ENCODE results near the gene ANXA6.
"Not testable (repeated sequence)": the region's sequence is repeated elsewhere in the genome, so short reads cannot be mapped to it uniquely, and the experiment has no call there.

ANXA6 gene

GRCh38 chr5:151157426-151158286, at the start of gene ANXA6:
TSS of gene ANXA6 (minus strand) at chr5:151157779. CDS start at chr5:151147901, 9,878 bp downstream.
- DNase-seq = peak; percentile 8 to 46

GRCh38 chr5:151205411-151205810, 47.8 kb upstream of the ANXA6 start:
- DNase-seq = no peak

DNA sequence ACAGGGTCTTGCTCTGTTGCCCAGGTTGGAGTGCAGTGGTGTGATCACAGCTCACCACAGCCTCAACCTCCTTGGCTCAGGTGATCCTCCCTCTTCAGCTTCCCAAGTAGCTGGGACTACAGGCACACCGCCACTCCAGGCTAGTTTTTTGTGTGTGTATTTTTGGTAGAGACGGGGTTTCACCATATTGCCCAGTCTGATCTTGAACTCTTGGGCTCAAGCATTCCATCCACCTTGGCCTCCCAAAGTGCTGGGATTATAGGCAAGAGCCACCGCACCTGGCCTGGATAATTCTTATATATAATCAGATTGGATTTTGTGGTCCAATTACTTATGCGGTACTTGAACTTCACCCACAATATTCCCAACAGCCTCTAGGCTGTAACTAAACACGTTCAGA, 46.5 kb upstream of the ANXA6 start:
- DNase-seq = no peak

- DNase-seq = no peak
These were observed 45.0 kb upstream of the ANXA6 start for GRCh38 chr5:151202381-151203139.

DNA sequence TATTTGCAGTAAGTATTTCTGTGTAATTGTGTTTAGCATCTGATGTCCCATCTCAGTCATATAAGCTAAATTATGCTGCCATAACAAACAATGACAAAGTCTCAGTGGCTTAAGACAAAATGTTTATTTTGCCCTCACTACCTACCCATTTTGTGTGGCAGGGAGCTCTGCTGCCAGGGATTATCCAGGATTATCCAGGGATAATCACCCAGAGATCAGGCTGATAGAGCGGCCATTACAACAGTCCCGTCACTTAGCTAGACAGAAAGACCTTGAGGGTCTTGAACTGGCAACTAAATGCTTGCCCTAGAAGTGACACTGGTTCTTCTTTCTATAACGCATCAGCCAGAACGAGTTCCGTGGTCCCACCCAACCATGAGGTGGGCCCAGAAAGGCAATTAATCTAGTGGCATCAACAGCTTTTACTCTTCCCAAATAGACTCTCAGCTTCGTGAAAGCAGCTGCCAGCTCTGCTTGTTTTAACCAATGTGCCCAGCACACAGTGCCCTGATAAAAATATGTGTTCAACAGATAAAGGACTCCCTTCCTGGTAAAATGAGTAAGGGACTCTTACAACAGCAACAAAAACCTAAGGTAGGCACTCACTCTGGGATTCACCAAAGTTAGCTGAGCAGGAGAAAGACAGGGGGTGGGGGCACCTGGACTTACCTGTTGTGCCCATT, 43.5 kb upstream of the ANXA6 start:
- DNase-seq = no peak

DNA sequence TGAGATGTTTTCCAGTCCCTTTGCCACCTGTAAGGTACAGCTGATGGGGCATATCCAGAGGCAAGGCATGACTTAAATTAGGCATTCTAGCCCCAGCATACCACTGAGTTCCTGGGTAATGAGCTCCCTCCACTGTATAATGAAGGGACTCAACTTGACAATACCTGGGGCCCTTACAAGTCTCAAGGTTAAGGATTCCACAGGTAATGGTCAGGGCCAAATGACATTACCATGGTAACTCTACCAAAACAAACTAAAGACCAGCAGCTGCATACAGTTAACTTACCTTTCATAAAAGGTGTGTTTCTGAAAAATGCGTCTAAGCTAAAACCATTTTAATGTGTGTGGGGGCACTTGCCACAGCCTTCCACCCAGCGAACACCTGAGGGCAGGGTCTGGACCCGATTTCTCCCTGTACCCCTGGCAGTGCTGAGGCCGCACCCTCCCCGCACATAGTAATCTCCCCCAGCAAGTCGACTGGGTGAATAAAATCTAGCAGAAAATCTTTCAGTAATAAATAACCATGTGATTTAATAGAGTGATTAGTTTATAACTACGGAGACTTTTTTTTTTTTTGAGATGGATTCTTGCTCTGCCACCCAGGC, 42.1 kb upstream of the ANXA6 start:
- DNase-seq = no peak

DNA sequence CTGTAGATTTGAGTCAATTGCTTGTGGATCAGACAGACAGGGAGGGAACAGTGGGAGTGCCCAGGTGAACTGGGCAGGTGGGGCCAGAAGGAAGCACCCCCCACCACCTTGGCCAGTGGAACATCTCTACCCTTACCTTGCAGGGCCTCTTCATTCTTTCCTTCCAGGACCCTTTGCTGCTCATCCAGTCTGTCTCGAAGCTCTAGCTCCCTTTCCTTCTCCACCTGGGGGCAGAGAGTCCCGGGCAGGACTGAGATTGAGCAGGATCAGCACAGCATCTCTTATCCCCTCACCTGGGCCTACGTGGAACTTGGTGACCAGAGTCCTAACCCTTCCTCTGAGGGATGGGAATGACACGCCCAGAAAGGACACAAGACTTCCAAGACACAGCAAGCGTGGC, 41.3 kb upstream of the ANXA6 start:
- no peak for DNase-seq

GRCh38 chr5:151197291-151197600, 39.7 kb upstream of the ANXA6 start:
- DNase-seq = not testable (repeated sequence)

GRCh38 chr5:151196556-151197290, 39.1 kb upstream of the ANXA6 start:
- DNase-seq = no peak

GRCh38 chr5:151195622-151196021, 38.0 kb upstream of the ANXA6 start:
- DNase-seq = no peak

GRCh38 chr5:151192626-151193025, 35.0 kb upstream of the ANXA6 start:
- DNase-seq = no peak

DNA sequence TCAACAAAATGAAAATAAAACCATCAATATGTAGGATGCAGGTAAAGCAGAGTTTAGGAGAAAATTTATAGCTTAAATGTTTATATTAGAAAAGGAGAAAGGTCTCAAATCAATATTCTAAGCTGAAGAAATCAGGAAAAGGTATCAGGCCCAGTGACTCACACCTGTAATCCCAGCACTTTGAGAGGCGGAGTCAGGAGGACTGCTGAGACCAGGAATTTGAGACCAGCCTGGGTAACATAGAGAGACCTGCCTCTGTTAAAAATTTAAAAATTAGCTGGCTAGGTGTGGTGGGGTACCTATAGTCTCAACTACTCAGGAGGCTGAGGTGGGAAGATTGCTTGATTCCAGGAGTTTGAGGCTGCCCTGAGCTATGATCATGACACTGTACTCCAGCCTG, 34.1 kb upstream of the ANXA6 start:
- DNase-seq = no peak

DNA sequence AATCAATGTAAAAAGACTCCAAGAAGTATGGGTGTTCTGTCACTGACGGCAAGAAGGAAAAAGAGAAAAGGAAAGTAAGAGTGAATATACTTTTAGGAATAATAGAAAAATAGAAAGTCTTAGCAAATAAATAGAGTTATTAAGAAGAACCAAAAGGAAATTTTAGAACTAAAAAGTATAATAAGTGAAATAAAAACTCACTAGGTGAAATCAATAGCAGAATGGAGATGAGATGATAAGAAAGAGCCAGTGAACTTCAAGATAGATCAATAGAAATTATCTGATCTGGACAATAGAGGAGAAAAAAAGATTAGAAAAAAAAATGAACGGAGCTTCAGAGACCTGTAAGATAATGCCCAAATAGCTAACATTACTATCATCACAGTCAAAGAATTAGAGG, 31.6 kb upstream of the ANXA6 start:
- no peak for DNase-seq

DNA sequence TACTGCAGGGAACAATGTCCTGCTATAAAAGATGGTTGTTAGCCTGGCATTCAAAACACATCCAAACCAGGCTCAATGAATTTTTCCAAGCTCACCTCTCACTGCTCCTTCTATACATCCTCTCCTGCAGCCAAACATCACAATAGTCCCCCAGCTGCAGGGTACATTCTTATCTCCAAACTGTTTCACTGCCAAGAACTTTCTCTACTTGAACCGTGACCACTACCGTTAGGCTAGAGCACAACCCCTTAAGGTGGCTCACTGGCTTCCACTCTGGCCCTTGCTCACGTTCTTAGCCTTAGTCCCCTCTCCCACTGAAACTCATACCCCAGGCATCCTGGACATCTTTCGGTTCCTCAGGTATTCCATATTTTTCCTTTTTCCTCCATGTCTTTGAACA, 29.0 kb upstream of the ANXA6 start:
- DNase-seq = no peak

DNA sequence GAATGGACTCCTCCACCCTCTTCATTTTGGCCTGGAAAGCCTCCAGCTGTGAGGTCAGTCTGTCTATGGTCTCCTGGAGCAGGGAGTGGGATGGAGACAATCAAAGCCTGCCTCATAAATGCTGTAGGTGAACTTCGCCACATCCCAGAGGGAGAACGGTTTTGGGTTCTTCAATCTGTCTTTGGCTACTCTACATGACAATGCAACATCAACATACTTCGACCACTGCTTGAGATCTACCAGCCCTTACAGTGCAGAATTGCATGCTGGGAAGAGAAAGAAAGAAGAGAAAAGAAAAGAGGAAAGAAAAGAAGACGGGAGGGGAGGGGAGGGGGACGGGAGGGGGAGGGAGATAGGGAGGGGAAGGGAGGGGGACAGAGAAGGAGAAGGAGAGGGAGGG, 28.5 kb upstream of the ANXA6 start:
- DNase-seq = no peak

- DNase-seq = no peak
These were observed 26.9 kb upstream of the ANXA6 start for GRCh38 chr5:151184316-151185042.

- DNase-seq = no peak
These were observed 26.1 kb upstream of the ANXA6 start for GRCh38 chr5:151183456-151184245.

- DNase-seq = no peak
These were observed 25.4 kb upstream of the ANXA6 start for GRCh38 chr5:151182976-151183375.

GRCh38 chr5:151182524-151182900, 24.9 kb upstream of the ANXA6 start:
- no peak for DNase-seq

- no peak for DNase-seq
These were observed 24.4 kb upstream of the ANXA6 start for GRCh38 chr5:151181818-151182523.

Measured in cerebellar nuclear complex (tissue), 1 donor.